NCI-H2029 treated with DMSO at 0.1 percent for 48 hours (cell line): ENCODE measurements around the gene MSANTD3.
"Not testable (repeated sequence)": the region's sequence is repeated elsewhere in the genome, so short reads cannot be mapped to it uniquely, and the experiment has no call there.

ENCODE experiments used
- DNase-seq: peaks from one replicate; lab custom pipeline; 2025; lab: John Stamatoyannopoulos, UW

Gene MSANTD3

DNA sequence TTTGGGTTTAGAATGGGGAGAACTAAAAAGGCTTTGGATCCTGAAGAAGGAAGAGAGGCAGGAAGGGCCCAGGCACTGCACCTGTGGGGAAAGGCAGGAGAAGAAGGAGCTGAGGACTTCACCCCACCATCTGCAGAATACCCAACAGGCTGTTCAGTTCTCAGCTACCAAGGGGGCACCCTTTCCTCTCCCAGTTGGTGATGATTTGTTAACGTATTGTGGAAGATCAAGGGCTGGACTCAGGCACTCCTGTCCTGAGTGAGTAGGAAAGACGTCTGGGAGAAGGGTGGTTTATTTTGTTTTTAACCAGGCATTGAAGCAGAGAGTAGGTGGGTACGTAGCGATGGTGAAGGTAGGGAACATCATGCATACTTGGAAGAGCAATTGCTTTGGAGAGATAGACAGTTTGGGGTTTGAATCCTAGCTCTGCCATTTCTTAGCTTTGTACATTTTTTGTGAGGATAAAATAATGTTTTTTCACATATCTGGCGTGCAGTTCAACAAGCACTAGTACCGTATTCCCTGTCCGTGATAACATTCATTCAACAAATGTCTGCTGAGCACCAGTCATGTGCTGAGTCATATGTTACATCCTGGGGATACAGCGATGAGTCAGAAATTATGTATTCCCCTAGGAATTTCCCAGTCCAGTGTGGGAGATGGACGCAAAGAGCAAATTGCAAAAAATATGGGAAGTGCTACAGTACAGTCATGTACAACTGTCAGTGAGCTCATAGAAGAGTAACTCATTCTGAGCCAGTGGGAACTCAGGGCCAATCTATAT, 2.1 kb downstream of the MSANTD3 start:
- DNase-seq, result no peak

DNA sequence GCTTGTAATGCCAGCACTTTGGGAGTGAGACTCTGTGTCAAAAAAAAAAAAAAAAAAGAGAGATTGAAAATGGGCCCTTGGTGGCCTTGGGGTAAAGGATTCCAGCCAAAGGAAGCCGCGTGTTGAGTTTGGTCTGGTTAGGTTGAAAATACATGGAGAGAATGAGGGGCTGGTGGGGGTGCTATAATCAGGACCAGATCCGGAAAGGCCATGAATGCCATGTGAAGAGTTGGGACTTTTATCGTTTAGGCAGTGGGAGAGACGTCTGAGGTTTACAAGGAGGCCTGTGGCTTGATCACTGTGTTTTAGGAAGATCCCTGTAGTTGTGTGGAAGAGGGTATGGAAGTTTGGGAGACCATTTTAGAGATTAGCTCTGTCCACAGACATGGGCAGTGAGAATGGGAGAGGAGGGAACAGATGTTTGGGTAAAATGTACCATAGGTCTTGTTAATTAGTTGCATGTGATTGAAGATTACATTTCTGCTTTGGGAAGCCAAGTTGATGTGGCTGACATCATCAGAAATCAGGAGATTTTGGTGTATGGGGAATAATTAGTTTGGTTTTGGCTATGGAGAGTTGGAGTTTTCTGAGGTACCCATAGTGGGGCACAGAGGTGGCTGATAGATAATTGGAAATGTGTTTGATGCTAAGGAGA, 3.5 kb downstream of the MSANTD3 start:
- no peak for DNase-seq

DNA sequence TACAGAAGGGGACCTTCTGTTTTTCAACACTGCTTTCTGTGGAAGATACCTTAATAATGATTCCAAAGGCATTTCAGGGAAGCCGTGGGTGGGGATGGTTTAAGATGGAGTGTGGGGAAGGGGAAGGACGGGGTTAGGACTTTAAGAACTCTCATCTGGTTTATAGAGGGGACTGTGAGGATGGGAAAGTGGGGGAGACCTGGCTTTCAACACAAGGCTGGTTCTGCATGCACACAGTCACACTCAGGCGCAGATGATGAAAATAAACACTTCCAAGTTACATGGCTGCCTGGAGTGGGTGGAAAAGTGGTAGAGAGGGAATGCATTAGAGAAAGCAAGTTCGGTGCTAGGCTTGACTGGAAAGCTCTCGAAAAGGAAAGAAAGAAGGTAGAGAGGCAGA, 4.9 kb downstream of the MSANTD3 start:
- no peak for DNase-seq

DNA sequence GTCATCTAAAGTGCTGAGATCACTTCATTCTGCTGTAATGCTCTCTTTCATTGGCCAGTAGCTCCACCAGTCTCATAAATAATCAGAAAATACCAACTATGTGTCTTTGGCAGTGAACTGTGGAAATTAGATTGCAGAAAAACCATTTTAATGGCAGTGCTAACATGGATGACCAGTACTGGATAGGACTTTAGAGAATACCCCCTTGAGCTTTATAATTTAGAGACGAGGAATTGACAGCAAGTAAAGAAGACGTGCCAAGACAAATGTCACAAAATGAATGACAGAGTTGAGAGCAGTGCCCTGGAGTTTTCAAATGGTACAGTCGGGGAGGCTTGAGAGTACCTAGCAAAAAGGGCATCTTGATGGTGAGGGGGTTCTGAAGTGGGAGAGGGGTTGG, 5.8 kb downstream of the MSANTD3 start:
- DNase-seq, result no peak

DNA sequence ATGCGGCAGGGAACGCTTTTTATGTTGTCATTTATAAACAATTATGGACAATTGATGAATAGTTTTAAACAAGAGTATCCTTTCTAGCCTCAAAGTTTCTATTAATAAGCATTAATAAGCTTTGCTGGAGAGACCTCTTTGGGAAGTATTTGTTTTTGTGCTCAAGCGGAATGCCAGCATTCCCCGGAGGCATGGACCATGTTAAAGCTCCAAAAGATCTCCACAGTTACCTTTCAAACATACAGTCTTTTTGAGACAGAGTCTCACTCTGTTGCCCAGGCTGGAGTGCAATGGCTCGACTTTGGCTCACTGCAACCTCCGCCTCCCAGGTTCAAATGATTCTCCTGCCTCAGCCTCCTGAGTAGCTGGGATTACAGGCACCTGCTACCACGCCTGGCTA, 9.6 kb downstream of the MSANTD3 start:
- no peak for DNase-seq

DNA sequence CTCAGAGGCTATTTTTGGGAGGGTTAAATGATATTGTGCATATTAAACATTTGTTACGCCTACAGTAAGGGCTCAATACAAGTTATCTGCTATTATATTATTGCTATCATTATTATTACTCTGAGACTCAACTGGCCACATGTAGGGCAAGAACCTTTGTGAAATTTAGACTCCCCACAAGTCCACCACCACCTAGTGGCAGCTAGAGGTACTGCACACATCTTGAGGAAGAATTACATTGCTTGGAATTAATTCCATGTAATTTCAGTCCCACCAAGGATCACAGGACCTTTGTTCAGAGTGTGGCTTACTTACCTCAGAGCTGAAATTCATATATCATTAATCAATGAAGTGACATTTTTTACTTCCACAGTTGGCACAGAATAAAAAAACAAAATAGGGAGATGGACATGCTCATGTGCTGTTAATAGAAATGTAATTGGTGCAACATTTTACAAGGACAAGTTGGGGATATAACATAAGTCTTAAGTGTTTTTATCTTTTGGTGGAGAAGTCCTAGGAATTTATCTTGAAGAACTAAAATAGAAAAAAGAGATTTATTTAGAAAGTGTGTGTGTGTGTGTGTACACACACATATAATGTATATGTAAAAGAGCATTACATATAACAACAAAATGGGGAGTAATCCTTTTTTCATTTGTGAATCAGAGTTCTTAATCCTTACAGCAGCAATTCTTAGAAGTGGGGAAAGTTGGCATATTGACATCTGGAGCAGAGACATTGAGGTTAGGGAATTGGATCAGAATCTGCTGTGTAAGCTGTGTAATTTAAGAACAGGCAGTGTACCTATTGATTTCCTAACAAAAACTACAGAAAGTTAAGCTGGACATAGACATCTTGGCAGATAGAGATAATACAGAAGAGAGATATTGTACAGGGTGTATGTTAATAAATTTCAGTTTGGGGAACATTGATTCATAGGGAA, 11.2 kb downstream of the MSANTD3 start:
- DNase-seq, result peak; percentile 53

DNA sequence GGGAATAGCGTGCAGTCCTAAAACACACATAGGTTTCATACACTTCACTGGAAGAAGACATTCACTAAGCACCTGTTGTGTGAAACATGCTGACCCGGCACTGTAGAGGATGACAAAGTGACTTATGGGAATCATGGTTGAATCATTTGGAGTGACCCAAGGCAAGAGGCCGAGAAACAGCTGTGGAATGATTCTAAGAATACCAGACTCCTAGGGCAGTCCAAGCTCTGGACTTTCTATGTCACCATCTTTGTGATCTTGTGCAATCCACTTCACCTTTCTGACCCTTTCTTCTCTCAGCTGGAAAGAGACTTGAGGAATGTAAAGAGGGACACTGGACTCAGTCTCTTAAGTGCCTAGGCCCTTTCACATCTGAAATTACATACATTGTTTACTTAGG, 13.1 kb downstream of the MSANTD3 start:
- DNase-seq, result no peak

DNA sequence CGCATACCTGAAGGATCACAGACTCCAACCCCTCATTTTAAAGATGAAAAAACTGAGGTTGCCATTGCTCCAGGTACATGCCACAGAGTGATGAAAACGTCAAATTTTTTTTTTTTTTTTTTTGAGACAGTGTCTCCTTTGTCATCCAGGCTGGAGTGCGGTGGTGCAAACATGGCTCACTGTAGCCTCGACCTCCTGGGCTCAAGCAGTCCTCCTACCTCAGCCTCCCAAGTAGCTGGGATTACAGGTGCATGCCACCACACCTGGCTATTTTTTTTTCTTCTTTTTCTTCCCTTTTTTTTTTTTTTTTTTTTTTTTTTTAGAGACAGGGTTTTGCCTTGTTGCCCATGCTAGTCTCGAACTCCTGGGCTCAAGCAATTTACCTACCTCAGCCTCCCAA, 13.5 kb downstream of the MSANTD3 start:
- DNase-seq, result not testable (repeated sequence)

DNA sequence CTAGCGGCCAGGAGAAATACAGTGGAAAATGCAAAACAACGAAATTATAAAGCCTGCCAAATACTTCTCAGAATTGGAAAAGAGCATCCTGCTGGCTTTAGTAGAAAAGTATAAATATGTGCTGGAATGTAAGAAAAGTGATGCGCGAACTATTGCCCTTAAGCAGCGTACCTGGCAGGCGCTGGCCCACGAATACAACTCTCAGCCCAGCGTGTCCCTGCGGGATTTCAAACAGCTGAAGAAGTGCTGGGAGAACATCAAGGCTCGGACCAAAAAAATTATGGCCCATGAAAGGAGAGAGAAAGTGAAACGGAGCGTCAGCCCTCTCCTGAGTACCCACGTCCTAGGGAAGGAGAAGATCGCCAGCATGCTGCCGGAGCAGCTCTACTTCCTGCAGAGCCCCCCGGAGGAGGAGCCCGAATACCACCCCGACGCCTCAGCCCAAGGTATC, 15.0 kb downstream of the MSANTD3 start:
- DNase-seq, result no peak

DNA sequence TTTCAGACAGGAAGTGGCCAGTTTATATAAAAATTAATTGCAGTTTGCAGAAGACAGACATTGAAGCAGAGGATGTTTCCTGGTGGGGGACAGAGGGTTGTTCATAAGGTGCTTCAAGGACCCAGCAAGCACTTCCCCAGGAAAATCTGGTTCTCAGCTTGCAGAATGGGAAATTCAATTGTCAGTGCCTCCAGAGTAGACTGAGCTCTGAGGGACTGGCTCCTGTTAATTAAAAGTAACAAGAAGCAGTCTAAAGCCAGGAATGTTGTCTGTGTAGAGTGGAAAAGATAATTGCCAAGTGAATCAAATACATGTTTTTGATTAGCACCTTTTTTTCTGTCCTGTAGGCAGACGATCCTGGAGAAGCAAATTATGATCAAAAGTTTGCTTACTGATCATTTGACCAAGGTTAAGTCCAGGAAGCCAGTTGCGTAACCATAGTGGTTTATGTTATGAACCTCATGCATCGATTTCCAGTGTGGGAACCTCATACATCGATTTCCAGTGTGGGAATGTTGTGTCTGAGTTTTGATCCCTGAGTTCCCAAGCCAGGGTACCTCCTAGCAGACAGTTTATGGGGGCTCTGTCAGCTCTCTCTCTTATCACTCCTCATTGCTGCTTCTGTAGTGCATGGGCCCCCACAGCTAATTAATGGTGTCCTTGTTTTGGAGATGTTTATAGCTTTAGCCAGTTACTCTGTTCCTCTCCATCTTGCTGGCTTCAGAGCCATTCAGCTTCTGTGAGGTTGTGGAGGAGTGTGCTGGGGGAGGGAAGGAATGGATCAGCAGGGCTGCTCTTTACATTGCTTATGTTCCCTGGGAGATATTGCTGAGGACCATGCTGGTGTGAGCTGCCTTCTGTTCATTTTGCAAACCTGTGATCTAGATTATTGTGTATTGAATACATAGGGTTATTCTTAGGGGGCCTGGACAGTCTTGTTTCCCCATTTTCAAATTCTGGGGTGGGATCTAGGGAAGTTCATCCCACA, 17.1 kb downstream of the MSANTD3 start:
- DNase-seq, result no peak

DNA sequence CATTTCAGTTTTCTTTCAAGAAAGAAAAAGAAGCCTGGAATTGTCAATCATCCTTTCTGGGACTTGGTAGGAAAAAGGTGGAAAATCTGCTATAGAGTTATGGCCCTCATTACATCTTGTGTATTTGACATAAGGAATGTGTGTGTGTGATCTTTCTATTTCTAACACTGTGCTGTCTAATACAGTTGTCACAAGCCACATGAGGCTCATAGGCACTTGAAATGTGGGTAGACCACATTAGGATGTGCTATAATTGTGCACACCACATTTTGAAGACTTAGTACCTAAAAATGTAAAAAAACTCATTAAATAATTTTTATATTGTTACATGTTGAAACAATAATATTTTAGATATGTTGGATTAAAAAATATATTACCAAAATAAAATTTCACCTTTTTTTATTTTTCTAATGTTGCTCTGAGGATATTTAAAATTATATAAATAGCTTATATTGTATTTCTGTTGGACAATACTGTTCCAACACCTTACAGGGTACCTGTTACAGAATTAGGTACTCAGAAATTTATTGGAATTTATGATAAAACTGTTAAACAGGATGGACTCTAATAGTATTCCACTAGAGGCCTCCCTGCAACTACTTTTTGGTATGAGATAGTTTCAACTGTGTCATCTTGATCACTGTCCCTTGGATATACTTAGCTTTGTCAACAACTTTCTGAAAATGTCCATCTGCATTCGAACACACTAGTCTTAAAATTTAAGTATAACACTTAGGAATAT, 18.4 kb downstream of the MSANTD3 start:
- no peak for DNase-seq

DNA sequence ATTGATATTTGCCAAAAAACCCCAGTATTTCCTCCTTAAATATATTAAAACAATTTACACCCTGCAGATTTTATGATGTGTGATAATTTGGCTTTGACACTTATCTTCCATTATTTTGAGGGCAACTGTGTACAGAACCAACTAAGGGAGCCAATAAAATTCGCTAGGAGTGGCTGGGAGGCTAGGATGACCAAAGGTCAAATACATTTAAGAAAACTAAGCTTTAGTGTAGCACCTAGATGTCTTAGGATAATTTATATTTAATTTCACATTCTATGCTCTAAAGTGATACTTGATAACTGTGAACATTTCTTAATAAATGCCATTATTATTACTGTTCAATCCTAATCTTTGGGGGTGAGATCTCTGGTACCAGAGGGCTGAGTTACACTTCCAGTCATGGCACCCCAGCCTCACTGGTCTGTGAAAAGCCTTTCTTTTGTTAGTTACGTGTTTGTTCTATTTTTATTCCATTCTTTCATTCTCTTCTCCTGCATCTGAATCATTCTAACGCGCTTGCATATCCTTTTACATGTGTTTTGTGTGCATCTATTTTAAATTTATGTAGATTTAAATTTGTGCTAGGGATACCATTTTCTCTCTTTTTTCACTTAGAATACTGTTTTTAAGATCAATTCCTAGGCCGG, 19.1 kb downstream of the MSANTD3 start:
- DNase-seq, result no peak

DNA sequence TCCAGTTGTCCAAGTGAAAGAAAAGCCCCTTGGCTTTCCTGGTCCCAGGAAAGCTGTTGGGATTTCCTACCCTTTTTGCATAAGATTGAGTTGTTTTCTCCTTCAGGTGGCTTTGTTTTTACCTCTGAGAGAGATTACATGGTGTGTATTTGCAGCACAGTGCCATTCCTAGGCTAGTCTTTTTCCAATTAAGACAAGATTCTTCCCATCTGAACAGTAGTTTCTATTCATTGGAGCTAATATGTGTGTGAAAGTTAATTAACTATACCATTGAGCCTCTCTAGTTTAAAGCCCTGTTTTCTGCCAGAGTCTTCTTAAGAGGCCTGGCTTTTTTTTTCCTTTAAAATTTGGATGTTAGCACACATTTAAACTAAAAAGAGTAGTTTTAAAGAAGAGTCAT, 20.1 kb downstream of the MSANTD3 start:
- no peak for DNase-seq

DNA sequence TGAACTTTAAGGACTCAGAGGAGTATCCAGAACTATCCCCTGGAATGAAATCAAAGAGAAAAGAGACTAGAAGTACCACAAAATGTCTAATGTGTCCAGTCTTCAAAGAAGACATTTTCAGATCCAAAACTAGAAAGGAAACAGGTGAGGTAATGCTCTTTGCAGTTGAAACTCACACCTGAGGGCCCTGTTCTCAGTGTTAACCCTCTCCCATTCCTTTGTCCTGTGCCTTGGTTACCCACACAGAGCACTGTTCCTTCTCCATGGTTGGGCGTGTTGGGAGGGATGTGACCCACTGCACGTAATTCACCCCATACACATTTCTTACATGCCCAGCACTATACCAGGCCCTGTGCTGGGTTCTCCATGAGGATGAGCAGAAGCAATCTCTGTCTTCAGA, 21.3 kb downstream of the MSANTD3 start:
- no peak for DNase-seq

DNA sequence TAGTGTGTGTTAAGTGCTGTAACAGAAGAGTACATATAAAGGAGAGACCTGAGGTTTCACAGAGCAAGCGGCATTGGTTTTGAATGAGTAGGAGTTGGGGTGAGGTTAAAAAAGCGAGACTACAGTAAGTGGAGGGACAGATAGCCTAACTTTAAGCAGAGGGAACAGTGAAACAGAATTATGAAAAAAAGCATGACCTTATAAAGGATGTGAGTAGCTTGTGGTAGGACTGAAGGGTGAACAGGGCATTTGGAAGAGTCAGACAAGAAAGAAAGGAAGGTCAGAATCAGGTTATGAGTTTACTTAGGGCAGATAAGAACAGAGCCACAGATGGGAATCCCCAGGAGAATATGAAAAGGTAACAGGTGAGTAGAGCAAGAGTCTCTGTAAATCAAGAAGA, 22.5 kb downstream of the MSANTD3 start:
- no peak for DNase-seq

DNA sequence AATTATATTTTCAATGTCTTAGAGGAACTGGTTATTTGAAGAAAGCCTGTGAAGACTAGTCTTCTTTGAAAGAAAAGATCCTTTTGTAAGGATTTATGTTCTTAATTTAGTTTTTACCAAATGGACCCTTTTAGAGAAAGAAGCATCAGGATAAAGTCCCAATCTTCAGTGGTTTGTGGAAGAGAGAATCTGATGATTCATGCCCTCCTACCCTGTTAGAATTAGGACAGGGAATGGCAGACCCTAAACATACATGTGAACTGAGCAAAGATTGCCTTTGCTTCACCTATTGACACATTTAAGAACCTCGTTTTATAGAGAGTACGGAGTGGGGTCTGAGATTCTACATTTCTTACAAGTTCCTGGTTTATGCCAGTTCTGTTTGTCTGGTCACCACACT, 26.0 kb downstream of the MSANTD3 start:
- DNase-seq, result no peak

DNA sequence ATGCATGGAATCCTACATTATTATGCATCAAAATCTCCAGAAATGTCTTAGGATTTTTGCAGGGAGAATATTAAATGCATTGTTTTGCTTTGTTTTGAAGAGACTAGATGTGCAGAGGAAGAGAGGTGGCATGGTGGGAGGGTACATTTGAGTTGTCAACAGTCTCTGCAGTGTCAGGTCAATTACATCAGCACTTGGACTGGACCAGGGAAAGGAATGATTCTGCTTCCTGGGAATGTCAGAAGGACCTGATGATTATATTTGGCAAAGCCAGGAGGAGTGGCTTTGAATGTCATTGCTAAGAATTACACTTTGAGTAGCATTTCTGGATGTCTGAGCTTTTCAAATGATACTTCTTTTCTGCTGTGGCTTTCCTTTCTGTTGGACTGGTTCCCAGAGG, 28.5 kb downstream of the MSANTD3 start:
- DNase-seq, result no peak

DNA sequence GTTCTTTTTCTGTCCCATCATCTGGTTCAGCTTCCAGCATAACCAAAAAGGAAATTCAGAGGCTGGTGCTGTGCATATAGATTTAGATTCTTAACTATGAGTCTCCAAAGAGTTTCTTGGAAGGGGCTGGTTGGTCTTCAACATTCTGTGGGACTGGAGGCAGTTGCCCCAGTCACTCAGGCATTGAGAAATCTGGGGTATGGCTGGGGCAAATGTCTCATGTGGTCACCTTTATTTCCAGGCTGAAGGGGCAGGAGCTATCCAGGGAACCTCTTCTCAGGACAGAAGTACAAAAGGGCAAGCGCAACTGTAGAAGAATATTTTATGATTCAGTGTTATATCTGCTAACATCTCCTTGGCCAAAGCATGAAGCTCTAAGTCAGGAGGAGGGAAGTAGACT, 30.6 kb downstream of the MSANTD3 start:
- DNase-seq, result no peak

DNA sequence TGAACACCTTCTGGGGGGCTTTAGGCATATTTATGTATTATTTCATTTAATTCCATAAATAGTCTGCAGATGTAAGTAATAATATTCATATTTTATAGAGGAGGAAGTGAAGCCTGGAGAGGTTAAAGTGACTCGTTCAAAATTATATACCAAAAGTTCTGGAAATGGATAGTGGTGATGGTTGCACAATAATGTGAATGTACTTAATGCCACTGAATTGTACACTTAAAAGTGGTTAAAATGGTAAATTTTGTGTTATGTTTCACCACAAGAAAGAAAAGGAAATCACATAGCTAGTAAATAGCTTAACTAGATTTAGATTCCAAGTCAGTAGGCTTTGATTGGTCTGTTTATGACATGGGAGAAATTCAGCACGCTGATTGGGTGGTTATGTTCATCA, 33.0 kb downstream of the MSANTD3 start:
- DNase-seq, result no peak

DNA sequence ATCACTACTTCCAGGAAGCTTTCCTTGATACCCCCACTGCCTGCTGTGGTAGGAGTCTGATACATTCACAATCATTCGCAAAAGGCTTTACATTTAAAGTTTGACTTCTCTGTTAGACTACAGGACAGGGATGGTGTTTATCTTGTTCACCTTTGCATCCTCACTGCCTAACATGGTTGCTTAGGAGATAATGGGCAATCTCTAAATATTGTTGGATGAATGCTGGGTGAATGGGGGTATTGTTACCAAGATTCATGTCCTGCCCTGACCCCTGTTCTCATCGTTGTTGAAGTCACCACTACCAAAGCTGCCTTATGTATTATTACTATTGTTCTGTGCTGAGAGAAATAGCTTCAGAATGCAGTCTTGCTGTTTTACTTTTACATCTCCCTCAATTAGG, 38.3 kb downstream of the MSANTD3 start:
- DNase-seq, result no peak
